GM18502 (cell line): ENCODE data around the gene MLKL.

Experiments
- ATAC-seq: cut with Tn5 transposase; IDR thresholded peaks from one replicate; pipeline ENCODE4 v1.9.1; 2021; ENCODE audit warnings: mild to moderate bottlenecking; ENCODE audit not compliant: unreplicated experiment, poor library complexity

MLKL gene

DNA sequence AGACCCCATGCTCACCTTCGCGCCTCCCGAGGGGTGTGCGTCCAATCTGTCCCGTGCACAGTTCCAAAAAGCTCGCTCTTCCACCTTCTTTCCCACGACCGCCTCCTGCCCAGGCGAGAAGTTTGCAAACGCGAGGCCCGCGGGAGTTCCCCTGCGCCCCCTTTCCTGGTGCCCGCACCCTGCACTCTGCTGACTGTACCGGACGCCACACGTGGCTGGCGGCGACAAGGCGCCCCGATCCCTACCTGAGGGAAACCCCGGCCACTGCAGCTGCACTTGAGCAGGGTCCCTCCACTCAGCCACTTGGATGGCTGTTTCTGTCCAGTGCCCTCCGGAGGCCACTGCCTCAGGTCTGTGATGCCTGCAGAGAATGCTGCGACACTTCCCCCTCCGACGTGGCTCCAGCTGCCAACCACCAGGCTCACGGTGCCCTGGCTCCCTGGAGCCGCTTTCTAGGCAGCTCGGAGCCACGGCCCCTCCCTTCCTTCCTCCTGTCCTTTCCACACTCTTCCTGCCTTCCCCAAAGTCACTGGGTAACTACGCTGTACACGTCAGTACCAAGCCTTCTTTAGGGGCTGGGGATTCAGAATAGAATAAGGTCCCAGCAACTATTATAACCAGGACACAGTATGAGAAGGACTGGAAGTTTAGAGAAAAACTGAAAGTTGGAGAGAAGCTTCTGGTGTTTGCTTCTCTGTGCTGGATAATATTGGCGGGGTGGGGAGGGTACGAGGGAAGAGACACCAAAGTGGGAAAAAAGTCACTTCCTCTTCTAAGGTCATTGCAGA is at the start of gene MLKL:
TSS of gene MLKL (minus strand) at position 425 of the 788 bp plus-strand sequence. CDS start 5,105 bp downstream, outside the sequence.
- ATAC-seq: peak; percentile 46

DNA sequence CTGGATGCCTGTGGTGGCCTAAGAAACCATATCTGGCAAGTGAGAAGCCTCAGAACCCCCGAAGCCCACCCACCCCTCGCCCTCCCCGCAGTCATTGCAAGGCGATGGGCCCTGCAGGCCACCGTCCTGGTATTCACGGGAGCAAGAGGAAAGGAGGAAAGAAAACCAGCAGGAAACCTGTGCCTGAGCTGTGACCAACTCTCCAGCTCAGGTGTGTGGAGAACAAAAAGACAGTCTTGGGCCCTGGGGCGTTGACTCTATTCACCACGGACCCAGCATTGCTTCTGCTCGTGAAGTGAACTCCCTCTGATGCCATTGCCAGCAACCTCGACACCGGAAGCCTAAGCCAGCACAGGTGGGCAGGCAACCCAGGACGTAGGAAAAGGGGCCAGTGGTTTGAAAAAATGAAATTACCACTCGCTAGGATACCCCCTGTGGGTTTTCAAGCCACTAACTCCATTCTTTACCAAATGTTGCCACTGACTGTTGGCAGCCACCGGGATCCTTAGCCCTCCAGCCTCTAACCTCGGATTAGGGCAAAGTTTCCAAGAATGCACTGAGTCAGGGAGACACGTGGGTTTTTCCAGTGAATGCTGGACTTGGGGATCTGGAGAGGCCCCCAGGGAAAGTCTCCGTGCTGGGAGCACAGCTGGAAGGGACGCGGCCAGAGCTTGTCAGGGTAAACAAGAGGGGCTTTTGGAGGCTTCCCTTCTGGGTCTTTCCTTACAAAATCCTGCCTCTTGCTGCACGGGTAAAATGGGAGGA is 48.8 kb upstream of the MLKL start:
- no peak for ATAC-seq

DNA sequence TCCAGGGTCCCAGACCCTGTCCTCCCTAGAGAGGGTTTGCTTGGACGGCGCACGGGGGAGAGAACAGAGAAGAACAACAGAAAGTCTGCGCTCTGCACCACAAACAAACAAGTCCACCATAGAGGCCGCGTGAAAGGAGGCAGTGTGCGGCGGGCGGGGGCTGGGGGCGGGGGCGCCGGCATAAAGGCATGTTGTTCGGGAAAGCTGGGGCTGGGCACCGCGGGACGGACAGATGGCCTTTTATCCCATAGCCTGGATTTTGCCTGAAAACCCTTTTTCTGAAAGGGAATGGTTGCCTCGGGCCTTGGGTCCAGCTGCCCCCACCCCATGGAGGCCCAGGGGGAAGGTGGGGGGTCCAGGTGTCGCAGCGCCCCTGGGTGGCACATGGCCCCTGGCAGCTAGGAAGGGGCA is 48.0 kb upstream of the MLKL start:
- ATAC-seq: no peak

DNA sequence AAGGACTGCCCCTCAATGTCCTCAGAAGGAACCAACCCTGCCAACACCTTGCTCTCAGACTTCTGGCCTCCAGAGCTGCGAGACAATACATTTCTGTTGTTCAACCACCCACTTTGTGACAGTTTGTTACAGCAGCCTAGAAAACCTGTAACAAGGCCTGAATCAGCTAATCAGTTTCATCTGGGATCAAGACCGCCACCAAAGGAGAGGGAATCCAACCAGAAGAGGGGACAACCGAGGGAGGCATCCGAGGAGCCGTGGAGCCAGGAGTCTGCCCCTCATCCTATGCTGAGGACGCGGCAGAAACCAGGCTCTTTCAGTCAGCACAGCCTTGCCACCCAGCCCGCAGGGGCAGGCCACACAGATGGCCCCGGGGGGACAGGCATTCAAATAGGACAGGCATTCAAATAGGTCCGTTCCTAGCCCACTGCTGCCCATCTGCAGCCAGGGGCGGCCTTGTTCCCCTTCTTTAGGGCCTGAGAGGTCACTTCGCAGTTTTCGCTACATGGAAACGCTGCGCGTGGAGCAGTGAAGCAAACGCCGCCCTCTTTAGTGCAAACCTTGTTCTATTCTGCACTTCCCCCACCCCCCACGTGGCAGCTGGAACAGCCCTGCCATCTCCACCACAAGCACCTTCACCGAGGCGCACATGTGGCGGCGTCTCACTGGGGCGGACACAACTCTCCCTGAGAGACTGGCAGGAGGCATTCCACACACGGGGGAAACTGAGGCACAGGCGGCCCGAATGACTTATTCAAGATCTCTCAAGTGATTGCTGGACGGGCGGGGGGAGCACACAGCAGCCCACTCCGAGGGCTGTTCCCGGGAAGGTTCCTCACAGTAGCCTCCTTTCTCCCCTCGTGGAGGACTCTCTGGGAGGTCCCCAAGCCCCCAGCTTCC is 47.3 kb upstream of the MLKL start:
- ATAC-seq: no peak

DNA sequence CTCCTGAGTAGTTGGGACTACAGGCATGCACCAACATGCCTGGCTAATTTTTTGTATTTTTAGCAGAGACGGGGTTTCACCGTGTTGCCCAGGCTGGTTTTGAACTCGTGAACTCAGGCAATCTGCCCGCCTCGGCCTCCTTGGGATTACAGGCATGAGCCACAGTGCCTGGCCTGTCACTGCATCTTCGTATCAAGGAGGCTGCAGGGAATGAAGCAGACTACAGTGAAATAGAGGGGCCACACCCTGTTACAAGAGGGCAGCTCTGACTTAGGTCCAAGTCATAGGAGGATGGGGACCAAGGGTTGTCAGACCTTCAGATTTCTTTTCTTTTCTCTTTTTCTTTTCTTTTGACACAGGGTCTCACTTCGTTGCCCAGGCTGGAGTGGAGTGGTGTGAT is 45.3 kb upstream of the MLKL start:
- no peak for ATAC-seq

DNA sequence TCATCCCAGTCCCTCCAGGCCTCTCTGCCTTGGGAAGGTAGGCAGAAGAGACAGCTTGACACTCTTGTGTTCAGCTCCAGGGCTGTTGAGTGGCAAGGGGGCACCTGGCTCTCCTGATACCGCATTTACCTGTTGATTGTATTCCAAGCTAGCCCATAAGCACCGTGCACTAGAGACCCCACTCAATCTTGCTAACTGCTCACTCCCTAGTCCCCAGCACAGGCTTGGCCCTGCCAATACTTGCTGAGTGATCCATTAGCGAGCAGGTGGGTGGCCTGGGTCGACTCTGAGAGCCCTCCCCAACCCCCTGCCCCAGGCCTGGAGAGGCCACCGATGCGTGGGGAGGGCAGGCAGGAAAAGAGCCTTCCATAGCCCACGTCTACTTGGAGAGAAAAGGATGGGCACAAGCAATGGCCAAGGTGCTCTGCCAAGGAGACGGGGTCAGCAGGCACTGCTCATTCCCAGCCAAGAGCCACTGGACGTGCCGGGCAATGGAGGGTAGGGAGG is 44.5 kb upstream of the MLKL start:
- no peak for ATAC-seq

DNA sequence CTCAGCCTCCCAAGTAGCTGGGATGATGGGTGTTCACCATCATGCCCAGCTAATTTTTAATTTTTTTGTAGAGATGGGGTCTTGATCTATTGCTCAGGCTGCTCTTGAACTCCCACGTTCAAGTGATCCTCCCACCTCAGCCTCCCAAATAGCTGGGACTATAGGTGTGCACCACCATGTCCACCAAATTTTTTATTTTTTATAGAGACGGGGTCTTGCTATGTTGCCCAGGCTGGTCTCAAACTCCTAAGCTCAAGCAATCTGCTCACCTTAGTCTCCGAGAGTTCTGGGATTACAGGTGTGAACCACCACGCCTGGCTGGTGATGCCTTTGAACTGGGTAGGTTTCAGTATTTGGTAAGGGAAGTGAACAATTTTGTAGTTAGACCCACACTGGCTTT is 43.9 kb upstream of the MLKL start:
- ATAC-seq: no peak

DNA sequence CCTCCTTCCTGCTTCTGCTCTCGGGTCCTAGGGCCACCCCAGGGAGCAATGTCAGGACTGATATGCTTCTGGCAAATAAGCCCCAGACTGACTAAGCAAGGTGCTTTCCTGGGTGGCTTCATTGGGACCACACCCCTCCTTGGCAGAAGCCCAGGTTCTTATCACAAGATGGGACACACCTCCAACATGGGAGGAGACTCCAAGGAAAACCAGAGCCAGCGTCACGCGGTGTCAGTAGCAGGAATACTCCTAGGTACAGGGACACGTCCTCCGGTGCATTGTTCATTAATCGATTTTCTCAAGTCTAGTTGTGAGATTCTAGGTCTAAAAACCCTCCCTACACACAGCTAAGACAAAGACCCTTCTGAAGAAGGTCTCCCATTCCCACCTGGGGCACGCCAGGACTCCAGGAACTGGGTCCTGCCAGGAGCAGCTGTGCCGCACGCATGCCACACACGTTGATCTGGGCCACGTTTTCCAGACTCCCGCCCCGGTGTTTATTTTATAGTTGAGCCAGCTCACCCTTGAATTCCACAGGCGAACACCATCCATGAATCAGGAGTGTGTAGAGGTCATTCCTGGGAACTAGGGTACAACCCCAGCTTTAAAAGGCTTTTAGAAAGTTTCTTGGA is 43.1 kb upstream of the MLKL start:
- no peak for ATAC-seq

DNA sequence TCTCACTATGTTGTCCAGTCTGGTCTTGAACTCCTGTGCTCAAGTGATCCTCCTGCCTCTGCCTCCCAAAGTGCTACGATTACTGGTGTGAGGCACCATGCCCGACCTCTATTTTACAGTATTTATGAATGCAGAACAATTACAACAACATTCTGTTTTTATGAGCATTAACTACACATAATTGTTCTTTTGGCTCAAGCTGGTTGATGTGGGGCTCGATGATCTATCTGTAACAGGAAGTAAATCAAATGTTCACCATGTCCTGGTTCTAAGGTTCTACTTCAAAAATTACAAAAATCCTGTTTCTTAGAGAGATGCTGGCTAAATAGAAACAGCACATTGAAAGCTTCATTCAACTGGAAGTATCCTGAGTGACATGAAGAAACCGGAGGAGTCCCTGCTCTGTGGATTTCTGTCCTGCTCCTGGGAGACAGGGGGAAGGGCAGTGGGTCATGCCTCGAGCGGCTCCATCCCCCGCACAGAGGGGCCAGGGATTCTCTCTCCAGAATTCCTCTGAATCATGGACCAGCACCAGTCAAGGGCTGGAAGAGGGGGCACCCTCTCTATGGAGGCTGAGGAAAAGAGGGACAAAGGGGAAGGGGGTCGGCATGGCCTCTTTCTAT is 42.5 kb upstream of the MLKL start:
- ATAC-seq: no peak

DNA sequence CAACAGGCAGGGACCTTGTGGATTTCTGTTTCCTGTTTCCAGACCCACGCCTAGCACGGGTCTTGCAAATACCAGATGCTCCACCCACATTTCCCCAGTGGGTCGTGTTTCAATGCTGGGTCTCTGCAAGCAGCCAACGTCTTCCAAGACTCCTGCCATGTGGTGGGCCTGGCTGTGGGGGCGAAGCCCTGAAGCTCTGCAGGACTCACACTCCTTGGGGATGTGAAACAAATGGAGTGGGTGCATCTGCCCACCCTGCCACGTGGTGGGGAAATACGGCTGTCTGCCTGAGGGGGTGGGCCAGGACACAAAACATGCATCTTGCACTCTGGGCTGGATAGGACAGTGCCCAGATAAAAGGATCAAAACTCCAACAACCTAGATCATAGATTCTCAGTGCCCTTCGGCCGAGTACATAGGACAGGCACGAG is 41.4 kb upstream of the MLKL start:
- no peak for ATAC-seq

DNA sequence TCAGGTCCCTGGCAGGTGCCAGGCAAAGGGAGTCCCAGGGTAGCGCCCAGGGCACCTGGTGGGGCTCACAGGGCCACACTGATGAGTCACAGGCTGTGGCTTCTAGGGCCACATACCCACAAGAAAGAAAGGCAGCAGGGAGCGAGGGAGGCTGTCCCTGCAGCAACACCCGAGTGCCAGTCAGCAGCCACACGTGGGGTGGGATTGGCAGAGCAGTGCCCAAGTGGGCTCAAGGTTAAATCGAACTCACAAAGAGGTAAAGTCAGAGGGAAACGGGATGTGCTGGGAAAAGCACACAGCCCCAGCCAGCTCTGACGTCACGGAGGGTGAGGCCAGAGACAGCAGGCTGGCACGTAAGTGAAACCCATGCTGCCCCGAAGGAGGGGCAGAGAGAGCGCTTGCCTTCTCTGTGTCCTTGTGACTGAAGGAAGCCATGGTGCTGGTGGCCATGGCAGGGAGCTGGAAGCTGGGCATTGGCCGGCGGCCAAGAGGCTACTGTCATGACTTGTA is 40.2 kb upstream of the MLKL start:
- ATAC-seq: no peak

DNA sequence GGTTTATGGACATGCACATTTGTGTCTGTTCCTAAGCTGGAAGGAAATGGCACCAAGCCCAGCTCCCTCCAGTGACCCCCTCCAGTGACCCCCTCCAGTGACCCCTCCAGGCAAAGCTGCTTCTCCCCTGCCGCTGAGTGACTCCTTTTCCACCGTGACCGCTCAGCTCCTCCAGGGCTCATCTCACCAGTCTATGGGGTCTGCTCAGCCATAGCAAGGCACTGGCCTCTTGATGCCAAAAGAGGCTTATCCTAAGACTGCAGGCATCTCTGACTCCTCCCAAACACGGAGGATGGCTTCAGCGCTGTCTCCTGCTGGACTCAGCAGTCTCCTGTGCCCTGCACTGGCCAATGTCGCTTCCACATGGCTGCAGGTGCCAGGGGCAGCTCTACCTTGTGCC is 38.6 kb upstream of the MLKL start:
- no peak for ATAC-seq

DNA sequence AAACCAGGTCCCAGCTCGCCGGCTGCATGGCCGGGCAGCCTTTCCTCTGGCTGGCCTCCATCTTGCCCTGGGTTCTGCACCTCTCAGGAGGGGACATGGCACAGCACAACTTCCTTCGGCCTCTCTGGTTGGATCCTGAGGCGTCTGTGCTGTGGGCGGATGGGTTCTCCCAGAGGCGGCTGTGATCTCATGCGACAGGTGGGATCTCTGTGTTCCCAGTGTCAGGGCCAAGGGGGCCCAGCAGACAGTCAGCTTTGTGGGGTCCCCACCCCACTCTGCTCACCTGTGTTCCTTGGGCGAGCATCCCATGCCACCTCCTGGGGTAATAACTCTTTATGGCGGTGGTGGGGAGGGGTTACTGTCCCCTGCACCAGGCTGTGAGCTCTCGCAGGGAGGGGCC is 38.2 kb upstream of the MLKL start:
- no peak for ATAC-seq

DNA sequence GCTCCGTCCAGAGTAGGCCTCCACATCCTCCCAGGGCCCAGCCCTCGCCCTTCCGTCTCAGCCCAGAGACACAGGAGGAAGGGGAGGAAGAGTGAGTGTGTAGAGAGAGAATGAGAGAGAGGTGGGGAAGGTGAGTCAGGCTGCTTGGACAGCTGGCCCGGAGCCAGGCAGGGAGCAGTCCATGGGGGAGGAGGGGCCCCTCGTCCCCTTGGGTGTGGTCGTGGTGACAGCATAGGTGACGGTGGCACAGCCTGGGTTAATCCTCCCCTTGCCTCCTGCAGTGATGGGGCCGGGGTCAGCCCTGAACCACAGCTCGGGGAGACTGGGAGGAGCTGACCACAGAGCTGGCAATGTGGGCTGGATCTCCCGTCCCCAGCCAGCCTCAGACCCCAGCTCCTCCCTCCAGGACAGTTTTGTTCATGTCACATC is 37.5 kb upstream of the MLKL start:
- no peak for ATAC-seq

DNA sequence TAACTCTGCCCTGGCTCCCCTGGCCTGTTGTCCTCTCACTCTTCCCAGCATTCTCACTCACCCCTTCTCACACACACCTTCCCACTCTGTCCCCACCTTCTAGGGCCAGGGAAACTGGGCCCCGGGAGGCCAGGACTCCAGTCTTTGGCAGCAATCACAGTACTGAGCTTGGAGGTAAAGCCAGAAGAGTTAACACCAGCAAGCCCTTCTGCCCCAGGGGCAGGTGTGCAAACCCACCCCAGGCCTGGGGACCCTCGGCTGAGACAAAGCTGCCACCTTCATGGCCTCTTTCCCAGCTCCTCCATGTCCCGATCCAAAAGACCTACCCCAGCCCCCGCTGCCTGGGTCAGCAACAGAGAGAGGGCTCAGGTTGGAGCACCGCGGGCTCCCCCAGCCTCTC is 36.9 kb upstream of the MLKL start:
- no peak for ATAC-seq

DNA sequence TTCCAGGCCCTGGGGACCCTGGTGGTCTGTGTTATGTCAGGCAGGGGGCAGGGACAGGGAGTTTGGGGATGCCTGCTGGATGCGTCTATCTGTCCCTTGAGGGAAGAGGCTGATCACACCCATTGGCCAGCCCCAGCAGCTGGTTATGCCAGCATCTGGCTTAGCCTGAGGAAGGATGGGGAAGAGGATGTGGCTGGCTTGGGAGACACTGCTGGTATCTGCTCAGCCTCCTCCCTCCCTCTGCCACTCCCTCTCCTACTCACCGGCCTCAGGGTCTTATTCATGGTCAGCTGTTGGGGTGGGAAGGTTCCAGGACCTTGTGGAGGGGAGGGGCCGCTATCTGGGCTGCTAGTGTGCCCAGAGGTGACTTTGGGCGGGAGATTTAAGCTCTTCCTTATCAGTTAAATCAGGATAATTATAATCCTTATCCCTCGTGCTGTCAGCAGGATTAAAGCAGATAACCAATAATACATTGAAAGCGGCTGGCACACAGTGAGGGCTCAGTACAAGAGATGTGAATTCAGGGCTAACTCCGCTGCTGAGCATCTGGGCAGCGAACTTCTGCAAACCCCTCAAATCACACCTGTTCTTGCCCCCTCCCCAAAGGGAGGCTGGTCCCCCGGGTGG is 36.0 kb upstream of the MLKL start:
- ATAC-seq: no peak

DNA sequence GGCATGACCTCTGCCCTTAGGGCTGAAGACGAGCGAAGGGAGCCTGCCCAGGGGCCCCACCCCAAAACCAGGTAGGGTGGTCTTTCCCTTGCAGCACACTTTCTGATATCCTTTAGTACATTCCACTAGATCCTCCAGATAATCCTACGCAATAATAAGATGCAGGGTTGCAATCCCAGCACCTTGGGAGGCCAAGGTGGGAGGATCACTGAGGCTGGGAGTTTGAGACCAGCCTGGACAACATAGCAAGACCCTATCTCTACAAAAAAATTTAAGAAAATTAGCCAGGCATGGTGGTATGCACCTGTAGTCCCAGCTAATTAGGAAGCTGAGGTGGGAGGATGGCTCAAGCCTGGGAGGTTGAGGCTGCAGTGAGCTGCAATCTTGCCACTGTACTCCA is 34.9 kb upstream of the MLKL start:
- no peak for ATAC-seq

DNA sequence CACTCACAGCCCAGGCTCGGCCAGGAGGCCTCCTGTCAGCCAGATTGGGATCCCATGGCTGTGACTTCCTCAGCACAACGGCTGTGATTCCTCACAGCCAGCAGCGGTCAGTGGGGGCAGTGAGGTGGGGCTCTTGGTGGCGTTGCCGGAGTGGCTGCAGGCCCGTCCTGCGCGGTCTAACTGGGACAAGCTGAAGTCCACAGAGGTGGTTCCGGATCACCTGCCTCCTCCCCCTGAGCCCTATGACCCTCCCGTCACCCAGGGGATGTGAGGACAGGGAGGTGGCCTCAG is 34.4 kb upstream of the MLKL start:
- no peak for ATAC-seq
